Activated CD4-positive, alpha-beta T cell treated with anti-CD3 and anti-CD28 coated beads, Interleukin-10, Interleukin-2, amounts not matched to agents 100 ng/mL and 50 ng/mL, durations not matched to agents 16 hours and 8 hours (primary cell): ENCODE measurements around the gene RPP38.

ENCODE experiments used
- DNase-seq: peaks from one replicate; pipeline ENCODE4 v3.0.0-alpha.2; 2020

Gene RPP38, protein sequence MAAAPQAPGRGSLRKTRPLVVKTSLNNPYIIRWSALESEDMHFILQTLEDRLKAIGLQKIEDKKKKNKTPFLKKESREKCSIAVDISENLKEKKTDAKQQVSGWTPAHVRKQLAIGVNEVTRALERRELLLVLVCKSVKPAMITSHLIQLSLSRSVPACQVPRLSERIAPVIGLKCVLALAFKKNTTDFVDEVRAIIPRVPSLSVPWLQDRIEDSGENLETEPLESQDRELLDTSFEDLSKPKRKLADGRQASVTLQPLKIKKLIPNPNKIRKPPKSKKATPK

DNA sequence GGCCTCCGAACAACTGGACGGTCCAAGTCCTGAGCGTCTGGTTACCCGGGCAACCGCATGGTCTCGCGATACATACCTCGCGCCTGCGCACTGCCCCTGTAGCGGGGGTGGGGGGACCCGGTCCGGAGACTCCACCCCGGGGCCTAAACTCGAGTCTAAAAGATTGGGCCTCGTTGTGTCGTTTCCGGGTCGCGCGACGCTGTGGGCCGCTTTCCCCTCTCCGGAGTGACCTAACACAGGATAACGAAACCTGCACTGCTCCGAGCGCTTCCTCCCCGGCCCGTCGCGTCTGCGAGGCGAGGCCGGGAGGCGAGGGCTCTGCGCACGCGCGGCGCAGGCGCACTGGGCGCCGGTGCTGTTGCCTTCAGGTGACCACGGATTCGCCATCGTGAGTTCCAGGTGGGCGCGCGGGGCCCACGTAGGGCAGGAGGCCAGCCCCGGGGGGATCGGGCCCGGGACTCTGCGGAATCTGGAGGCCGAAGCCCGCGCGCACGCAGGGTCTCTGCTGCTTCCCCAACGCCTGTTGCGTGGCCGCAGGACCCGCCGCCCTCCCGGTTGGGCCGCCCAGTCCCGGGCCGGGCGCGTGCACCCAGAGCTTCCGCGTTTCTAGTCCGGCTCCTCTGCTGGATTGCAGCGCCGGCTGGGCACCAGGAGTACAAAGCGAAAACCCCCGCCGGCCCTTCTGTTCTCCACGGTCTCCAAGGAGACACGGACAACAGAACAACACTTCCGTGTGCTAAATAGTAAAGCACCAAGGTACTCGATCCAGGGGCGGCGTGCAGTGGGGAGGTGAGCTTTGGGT lies at the start of gene RPP38:
RPP38 (plus strand) TSS at position 345 of the 802 bp plus-strand sequence. CDS start 5,960 bp downstream, outside the sequence.
- DNase-seq: peak; percentile 98

DNA sequence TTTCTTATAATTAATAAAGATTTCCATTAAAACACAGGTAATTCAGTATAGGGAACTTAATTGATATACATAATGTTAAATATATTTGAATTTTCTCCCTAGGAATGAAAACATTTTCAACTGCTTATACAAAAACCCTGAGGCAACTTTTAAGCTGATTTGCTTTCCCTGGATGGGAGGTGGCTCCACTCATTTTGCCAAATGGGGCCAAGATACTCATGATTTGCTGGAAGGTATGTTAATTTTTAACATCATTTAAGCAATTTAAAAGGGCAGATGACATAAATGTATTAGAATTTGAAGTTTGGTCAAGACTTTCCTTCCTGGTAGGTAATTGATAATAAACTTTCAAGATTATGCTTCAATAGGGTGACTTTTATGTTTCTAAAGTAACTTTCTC lies 47.6 kb upstream of the RPP38 start:
- no peak for DNase-seq

DNA sequence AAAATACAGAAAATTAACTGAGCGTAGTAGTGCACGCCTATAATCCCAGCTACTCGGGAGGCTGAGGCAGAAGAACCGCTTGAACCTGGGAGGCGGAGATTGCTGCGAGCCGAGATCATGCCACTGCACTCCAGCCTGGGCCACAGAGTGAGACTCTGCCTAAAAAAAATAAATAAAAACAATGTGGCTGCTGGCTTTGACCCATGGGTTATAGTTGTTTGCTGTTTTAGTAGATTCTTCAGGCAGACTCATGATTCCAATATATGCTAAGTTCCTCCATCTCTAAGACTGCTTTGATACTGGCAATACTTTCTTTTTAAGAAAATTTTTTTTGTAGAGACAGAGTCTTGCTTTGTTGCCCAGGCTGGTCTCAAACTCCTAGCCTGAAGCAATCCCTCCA lies 45.0 kb upstream of the RPP38 start:
- DNase-seq: no peak

DNA sequence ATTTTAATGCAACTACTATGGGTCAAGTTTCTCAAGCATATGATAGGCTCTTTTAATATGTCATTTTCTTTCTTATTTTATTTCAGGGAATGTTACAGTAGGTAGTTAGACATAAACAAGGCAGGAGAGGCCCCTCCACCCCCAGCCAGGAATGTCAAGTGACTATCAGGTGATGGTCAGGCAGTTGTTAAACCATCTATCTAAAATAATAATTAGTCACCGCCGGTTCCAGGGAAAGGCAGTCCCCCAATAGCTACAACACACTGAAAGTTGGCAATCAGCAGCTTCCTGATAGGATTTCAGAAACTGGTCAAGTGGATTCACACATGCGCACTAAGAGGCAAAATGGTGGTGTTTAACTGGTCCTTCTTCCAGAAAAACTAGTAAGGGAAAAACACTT lies 44.1 kb upstream of the RPP38 start:
- no peak for DNase-seq

DNA sequence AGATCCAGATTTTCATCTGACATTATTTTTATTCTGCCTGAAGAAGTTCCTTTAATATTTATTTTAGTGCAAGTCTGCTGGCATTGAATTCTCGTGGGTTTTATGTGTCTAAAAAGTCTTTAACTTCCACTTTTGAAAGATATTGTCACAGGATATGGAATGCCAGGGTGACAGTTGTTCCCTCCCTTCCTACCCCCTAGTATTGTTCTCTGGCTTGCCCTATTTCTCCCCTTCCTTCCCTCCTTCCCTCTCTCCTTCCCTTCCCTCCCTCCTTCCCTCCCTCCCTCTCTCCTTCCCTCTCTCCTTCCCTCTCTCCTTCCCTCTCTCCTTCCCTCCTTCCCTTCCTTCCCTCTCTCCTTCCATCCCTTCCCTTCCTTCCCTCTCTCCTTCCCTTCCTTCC lies 38.5 kb upstream of the RPP38 start:
- no peak for DNase-seq

DNA sequence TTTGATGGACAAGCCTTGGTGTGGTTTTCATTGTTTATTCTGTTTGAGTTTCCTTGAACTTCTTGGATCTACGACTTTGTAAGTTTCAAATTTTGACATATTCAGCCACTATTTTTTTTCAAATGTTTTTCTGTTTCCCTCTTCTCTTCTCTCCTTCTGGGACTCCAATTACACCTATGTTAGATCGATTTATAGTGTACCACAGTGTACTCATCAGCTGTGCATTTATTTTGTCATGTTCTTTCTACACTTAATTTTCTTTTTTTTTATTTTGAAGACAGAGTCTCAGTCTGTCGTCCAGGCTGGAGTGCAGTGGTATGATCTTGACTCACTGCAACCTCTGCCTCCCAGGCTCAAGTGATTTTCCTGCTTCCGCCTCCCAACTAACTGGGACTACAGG lies 37.2 kb upstream of the RPP38 start:
- DNase-seq: no peak

DNA sequence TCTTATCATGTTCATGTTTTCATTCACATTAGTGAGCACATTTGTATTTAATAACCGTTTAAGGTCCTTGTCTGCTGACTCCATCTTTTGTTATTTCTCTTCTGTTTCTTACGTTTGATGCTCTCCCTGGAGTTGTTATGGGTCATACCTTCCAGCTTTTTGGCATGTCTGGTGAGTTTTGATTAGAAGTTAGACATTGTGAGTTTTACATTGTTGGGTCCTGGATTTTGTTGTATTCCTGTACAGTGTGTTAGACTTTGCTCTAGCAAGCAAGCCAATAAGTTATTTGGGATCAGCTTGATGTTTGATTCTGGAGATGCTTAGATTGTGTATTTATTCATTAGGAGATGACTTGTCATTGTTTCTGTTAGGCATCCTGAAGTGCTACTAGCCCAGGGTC lies 36.5 kb upstream of the RPP38 start:
- DNase-seq: no peak

DNA sequence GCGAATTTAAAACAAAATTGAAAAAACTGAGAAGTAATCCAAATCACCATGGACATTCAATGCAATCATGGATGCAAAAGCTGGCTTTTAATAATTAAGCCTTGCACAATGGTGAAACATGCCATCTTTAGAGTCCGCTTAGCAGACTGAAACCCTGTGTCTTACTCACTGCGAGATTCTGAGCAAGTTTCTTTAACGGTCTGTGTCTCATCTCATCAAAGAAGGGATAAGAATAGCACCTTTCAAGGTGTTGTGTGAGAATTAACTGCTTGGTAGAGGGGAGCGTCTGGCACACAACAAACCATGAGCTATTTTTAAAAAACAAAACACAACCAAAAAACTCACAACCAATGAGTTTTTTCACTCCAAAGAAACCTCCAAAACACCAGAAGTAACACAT lies 30.0 kb upstream of the RPP38 start:
- DNase-seq: no peak

- no peak for DNase-seq
Measured at GRCh38 chr10:15068802-15069201, 28.4 kb upstream of the RPP38 start.

DNA sequence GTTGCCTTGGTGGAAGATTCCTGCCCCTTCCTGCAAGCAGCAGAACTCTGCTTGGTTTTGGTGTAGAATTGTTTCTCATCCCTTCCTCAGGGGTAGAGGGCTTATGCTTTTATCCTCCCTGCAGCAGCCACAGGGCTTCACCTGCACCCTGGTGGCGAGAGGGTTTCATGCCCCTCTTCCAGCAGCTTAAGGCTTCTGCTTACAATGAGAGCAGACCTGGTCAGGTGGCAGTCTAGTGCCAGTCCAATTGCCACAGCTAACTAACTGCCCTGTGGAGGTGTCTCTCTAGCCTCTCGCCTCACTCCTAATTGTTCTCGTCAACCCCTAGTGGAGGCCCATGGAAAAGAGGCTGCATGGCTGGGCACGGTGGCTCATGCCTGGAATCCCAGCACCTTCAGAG lies 27.9 kb upstream of the RPP38 start:
- no peak for DNase-seq

DNA sequence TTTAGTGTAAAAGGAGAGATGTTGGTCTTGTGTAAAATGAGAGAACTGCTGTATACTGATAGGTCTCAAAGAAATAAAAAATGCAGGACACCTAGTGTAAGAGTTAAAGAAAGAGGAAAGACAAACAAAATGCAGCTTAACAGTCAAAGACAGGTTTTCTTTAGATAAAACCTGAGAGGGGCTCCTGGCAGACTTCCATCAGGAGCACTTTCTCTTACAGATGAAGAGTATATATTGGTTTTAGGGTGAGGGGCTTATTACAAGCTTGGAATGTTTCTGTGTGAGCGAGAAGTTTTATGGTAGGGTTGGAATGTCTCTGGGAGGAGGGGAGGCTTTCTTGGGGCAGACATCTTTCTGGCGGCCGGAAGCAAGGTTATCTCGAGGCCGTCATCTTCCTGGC lies 24.8 kb upstream of the RPP38 start:
- no peak for DNase-seq

GRCh38 chr10:15075421-15075820 lies 21.7 kb upstream of the RPP38 start:
- DNase-seq: no peak

DNA sequence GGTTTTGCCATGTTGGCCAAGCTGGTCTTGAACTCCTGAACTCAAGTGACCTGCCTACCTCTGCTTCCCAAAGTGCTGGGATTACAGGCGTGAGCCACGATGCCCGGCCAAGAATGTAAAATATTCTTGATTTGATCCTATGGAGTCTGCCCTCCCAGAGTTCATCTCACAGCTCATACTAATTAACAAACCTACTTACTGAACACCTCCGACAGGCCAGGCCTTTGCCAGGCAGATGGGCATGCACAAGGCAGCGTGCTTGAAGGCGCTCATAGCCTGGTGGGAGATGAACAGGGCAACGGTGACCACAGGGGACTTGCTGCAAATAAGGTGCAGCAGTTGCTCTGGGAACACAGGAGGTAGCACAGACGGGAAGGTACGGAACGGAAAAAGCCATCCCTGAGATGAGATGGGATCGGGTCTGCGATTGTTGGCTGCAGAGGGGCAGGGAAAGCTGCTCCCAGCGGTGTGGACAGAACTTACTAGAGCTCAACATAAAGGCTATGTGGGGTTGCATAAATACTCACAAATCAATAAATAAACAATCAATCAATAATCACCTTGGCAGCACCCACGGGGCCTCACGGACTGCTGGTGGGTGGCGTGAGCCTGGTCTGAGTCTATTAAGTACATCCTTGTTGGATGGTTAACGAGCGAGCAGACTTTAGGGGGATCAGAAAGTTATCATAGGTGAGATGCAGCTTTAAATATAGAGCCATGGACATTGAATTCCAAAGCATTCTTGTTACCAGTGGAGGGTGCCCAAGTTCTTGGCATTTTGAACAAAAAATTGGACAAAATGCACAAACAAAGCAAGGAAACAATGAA lies 13.3 kb upstream of the RPP38 start:
- DNase-seq: no peak

DNA sequence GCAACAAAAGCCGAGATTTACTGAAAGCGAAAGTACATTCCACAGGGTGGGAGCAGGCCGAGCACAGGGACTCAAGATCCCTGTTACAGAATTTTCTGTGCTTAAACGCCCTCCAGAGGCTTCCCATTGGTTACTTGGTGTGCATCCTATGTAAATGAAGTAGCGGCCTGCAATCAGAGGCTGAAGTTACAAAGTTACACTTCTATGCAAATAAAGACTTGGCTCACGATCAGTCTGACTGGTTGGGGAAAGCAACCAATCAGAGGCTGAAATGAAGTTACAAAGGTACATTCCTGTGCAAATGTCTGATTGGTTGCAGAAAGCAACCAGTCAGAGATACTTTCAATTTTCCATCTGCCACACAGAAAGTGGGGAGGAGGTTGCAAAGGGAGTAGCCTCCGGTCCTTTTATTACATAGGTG lies 12.6 kb upstream of the RPP38 start:
- DNase-seq: peak; percentile 16

DNA sequence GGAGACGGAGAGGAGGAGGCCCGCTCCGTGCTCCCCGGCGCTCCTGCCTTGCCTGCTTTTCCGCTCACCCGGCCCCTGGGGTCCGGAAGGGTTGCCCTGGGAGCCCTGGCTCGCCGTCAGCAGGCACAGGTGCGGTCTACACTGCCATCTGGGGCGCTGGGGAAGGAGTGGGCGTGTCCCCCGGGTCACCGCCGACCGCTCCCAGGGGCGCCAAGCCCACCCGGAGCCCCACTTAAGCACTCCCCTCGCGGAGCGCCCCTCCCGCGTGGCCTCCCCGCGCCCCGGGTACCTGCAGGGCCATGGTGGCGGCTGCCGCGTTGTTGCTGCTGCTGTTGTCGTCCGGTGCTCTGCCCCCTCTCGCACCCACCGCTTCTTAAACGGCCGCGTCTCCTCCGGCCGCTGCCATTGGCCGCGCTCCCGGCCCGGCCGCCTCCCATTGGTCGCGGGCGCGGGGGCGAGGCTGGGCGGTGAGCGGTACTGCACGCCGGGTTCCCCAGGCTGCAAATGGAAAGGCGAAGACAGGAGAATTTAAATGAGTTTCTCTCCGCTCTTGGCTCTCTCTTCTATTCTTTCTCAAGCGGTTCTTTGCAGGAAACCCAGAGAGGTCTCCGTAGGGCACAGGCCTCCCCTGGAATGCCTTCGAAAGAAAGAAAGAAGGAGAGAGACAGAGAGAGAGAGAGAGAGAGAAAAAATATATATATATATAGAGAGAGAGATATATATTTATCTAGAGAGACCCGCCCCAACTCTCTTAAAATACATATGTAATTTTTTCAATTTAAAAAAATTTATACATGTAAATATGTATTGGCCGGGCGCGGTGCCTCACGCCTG lies 8.5 kb upstream of the RPP38 start, which contains the start of gene ACBD7:
ACBD7 (minus strand) TSS at position 349 of the 834 bp plus-strand sequence; CDS start at position 301, 48 bp downstream.
- DNase-seq: peak; percentile 85

GRCh38 chr10:15091418-15091817 lies 5.7 kb upstream of the RPP38 start:
- DNase-seq: no peak

GRCh38 chr10:15092855-15093408 lies 4.2 kb upstream of the RPP38 start:
- no peak for DNase-seq

DNA sequence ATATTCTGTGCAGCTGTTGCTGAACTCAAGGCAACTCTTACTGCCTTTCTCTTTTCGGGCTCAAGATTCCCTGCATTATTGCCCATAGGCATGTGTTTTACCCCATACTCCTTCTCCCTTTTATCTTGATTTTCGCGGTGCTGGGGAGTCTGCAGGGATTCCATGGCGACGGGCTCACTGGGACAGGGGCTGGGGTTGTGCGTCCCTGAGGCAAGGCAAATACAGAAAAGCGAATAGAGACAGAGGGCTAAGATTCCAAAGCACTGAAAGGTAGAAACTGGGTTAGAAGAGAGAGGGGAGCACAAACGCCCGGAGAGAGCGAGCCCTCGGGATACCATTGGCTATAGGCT lies 519 bp upstream of the RPP38 start:
- no peak for DNase-seq

GRCh38 chr10:15099886-15100285 lies 2.7 kb downstream of the RPP38 start:
- no peak for DNase-seq

DNA sequence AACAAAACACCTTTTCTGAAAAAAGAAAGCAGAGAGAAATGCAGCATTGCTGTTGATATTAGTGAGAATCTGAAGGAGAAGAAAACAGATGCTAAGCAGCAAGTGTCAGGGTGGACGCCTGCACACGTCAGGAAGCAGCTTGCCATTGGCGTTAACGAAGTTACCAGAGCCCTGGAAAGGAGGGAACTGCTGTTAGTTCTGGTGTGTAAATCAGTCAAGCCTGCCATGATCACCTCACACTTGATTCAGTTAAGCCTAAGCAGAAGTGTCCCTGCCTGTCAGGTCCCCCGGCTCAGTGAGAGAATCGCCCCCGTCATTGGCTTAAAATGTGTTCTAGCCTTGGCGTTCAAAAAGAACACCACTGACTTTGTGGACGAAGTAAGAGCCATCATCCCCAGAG lies 6.4 kb downstream of the RPP38 start:
- DNase-seq: no peak

DNA sequence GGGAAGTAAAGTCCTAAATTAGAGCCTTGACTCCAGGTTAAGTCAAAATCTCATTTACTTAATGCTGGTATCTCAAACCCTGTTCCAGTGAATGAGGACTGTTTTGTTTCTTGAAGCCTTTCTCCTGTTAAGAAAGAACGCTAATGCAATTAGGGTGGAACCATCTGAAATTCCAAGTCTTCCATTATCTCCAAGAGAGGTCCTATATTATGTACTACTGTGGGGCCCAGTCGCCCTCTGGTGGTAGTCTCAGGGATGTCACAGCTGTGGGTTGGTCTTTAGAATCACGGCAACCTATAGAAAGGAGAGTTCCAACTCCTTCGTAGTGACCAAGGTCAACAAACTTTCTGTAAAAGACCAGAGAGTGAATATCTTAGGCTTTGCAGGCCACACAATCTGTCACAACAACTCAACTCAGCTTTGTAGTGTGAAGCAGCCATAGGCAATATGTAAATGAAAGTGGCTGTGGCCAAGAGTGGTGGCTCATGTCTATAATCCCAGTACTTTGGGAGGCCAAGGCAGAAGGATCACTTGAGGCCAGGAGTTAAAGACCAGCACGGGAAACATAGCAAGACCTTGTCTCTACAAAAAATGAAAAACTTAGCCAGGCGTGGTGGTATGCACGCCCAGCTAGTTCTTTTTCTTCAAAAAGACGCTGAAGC lies 9.3 kb downstream of the RPP38 start:
- DNase-seq: peak; percentile 66

- peak; percentile 26 for DNase-seq
Measured at GRCh38 chr10:15112657-15113056, 15.5 kb downstream of the RPP38 start.
